H9 (cell line): ENCODE data around the gene RAD50. TPM values are rescaled to one million over a fixed set of nuclear protein-coding genes. Genes with fewer than 3 reads are reported as not detected.

Experiments
- DNase-seq: peaks from one replicate; pipeline ENCODE4 v3.0.0-alpha.2; 2017
- H2AFZ ChIP-seq: one replicate; pipeline ENCODE4 v1.6.1; 2013; ENCODE audit warnings: mild to moderate bottlenecking, low read length, control low read depth, moderate library complexity
- H2AK5ac ChIP-seq: 2 replicates; pipeline ENCODE4 v1.6.1; 2013; ENCODE audit warnings: low read length, control low read depth, mixed read lengths; ENCODE audit not compliant: insufficient read length
- H2BK120ac ChIP-seq: one replicate; pipeline ENCODE4 v1.6.1; 2013; ENCODE audit warnings: low read depth, mild to moderate bottlenecking, low read length, control low read depth, inconsistent platforms; ENCODE audit not compliant: poor library complexity, severe bottlenecking
- H2BK12ac ChIP-seq: 2 replicates; pipeline ENCODE4 v1.6.1; 2013; ENCODE audit warnings: low read length, control low read depth, mixed read lengths, low read depth; ENCODE audit not compliant: insufficient read length
- H2BK15ac ChIP-seq: 2 replicates; pipeline ENCODE4 v1.6.1; 2013; ENCODE audit warnings: low read depth, low read length, control low read depth
- H2BK20ac ChIP-seq: one replicate; pipeline ENCODE4 v1.6.1; 2013; ENCODE audit warnings: low read depth, mild to moderate bottlenecking, low read length, control low read depth, inconsistent platforms; ENCODE audit not compliant: poor library complexity, severe bottlenecking
- H2BK5ac ChIP-seq: 2 replicates; pipeline ENCODE4 v1.6.1; 2013; ENCODE audit warnings: low read length, control low read depth, mixed read lengths; ENCODE audit not compliant: insufficient read length
- H3K14ac ChIP-seq: 2 replicates; pipeline ENCODE4 v1.6.1; 2013; ENCODE audit warnings: low read length, control low read depth; ENCODE audit not compliant: insufficient read depth
- H3K18ac ChIP-seq: 2 replicates; pipeline ENCODE4 v1.6.1; 2013; ENCODE audit warnings: low read depth, mild to moderate bottlenecking, mixed read lengths, low read length, control low read depth; ENCODE audit not compliant: insufficient read length
- H3K23ac ChIP-seq: 2 replicates; pipeline ENCODE4 v1.6.1; 2013; ENCODE audit warnings: low read length, control low read depth, mixed read lengths, low read depth; ENCODE audit not compliant: insufficient read length
- H3K23me2 ChIP-seq: 2 replicates; pipeline ENCODE4 v1.6.1; 2013; ENCODE audit warnings: low read depth, mild to moderate bottlenecking, mixed read lengths, low read length, control low read depth; ENCODE audit not compliant: insufficient read length, poor library complexity, severe bottlenecking
- H3K27ac ChIP-seq: 2 replicates; pipeline ENCODE4 v1.5.1; 2013; ENCODE audit warnings: low read length, control low read depth, mixed read lengths, low read depth; ENCODE audit not compliant: insufficient read length
- H3K27me3 ChIP-seq: 2 replicates; pipeline ENCODE4 v1.6.1; 2013; ENCODE audit warnings: low read length, control low read depth, inconsistent platforms; ENCODE audit not compliant: insufficient read depth
- H3K4ac ChIP-seq: 2 replicates; pipeline ENCODE4 v1.6.1; 2013; ENCODE audit warnings: low read depth, mild to moderate bottlenecking, control low read depth, inconsistent platforms, low read length, moderate library complexity
- H3K4me1 ChIP-seq: 2 replicates; pipeline ENCODE4 v1.6.1; 2013; ENCODE audit warnings: low read length, control low read depth, inconsistent platforms; ENCODE audit not compliant: insufficient read depth
- H3K4me2 ChIP-seq: 2 replicates; pipeline ENCODE4 v1.6.1; 2013; ENCODE audit warnings: low read length, control low read depth, mixed read lengths; ENCODE audit not compliant: insufficient read length, insufficient read depth
- H3K56ac ChIP-seq: 2 replicates; pipeline ENCODE4 v1.6.1; 2013; ENCODE audit warnings: low read depth, mild to moderate bottlenecking, mixed read lengths, low read length, control low read depth; ENCODE audit not compliant: insufficient read length
- H3K79me1 ChIP-seq: 2 replicates; pipeline ENCODE4 v1.6.1; 2013; ENCODE audit warnings: low read depth, mild to moderate bottlenecking, moderate library complexity, low read length, control low read depth, inconsistent platforms; ENCODE audit not compliant: insufficient read depth, poor library complexity, severe bottlenecking
- H3K79me2 ChIP-seq: 2 replicates; pipeline ENCODE4 v1.6.1; 2013; ENCODE audit warnings: low read length, control low read depth, inconsistent platforms; ENCODE audit not compliant: insufficient read depth
- H3K9ac ChIP-seq: 2 replicates; pipeline ENCODE4 v1.6.1; 2013; ENCODE audit warnings: low read length, control low read depth, mixed read lengths; ENCODE audit not compliant: insufficient read length; ENCODE audit errors: extremely low read depth
- H3K9me3 ChIP-seq: one replicate; pipeline ENCODE4 v1.6.1; 2013; ENCODE audit warnings: low read depth, low read length, inconsistent platforms; ENCODE audit not compliant: control insufficient read depth
- H3T11ph ChIP-seq: one replicate; pipeline ENCODE4 v1.6.1; 2013; ENCODE audit warnings: mild to moderate bottlenecking, low read length, control low read depth, inconsistent platforms
- H4K20me1 ChIP-seq: one replicate; pipeline ENCODE4 v1.6.1; 2013; ENCODE audit not compliant: control insufficient read depth, insufficient read length, insufficient read depth
- H4K5ac ChIP-seq: 2 replicates; pipeline ENCODE4 v1.6.1; 2013; ENCODE audit warnings: low read depth, mild to moderate bottlenecking, mixed read lengths, low read length, control low read depth; ENCODE audit not compliant: insufficient read length
- H4K8ac ChIP-seq: replicated peaks from 2 replicates; pipeline ENCODE4 v1.6.1; 2013; ENCODE audit warnings: low read length, control low read depth, mixed read lengths, low read depth; ENCODE audit not compliant: insufficient read length
- H4K91ac ChIP-seq: 2 replicates; pipeline ENCODE4 v1.6.1; 2013; ENCODE audit warnings: low read depth, mild to moderate bottlenecking, moderate library complexity, mixed read lengths, low read length, control low read depth; ENCODE audit not compliant: insufficient read length
- H3K27ac Mint-ChIP-seq, 3 experiments: 2 replicates in 2 of 3; 3 replicates in 1 of 3; pipeline ENCODE4 v1.8.0; 2020 to 2021; ENCODE audit warnings: mixed read lengths in 3 of 3, mild to moderate bottlenecking in 1 of 3, moderate library complexity in 1 of 3
- H3K27me3 Mint-ChIP-seq: 2 replicates; pipeline ENCODE4 v1.8.0; 2021; ENCODE audit warnings: low read depth, mild to moderate bottlenecking, moderate library complexity, mixed read lengths
- H3K36me3 Mint-ChIP-seq, 3 experiments: 2 replicates in 2 of 3; 3 replicates in 1 of 3; pipeline ENCODE4 v1.8.0; 2020 to 2021; ENCODE audit warnings: low read depth in 3 of 3, mixed read lengths in 3 of 3; ENCODE audit not compliant: insufficient read depth in 1 of 3
- H3K4me1 Mint-ChIP-seq, 2 experiments: 2 replicates each; pipeline ENCODE4 v1.8.0; 2020; ENCODE audit warnings: mixed read lengths in 2 of 2
- H3K4me3 Mint-ChIP-seq, 2 experiments: 2 replicates in 1 of 2; 3 replicates in 1 of 2; pipeline ENCODE4 v1.8.0; 2020 to 2021; ENCODE audit warnings: mild to moderate bottlenecking in 2 of 2, mixed read lengths in 2 of 2, moderate library complexity in 1 of 2
- H3K9me3 Mint-ChIP-seq, 2 experiments: 2 replicates in 1 of 2; 3 replicates in 1 of 2; pipeline ENCODE4 v1.8.0; 2020; ENCODE audit warnings: mild to moderate bottlenecking in 2 of 2, mixed read lengths in 2 of 2, moderate library complexity in 1 of 2
- WGBS: extraction: QIAGEN DNeasy Blood & Tissue Kit; methylation state at CpG from one replicate; pipeline ENCODE4 v1.1.7; 2013; ENCODE audit warnings: missing lambda C conversion rate, low lambda C conversion rate, mixed read lengths; ENCODE audit not compliant: insufficient read length; ENCODE audit errors: extremely low coverage; 5-methylcytosine and 5-hydroxymethylcytosine counted together
- total RNA-seq: library from RNA; stranded (reverse); gene quantifications from 2 replicates; pipeline ENCODE4 v1.2.1, GENCODE V29; 2021
- TF ChIP-seq, protein P1 (sequence below): fragments of 200-600 bp; sonication (generic); conservative IDR thresholded peaks from 3 replicates; pipeline ENCODE4 v1.8.0; 2021; ENCODE audit warnings: antibody characterized with exemption, mild to moderate bottlenecking

The RAD50 gene
- total RNA-seq, 1 experiment from 2014 or later, result 46.1 TPM

DNA sequence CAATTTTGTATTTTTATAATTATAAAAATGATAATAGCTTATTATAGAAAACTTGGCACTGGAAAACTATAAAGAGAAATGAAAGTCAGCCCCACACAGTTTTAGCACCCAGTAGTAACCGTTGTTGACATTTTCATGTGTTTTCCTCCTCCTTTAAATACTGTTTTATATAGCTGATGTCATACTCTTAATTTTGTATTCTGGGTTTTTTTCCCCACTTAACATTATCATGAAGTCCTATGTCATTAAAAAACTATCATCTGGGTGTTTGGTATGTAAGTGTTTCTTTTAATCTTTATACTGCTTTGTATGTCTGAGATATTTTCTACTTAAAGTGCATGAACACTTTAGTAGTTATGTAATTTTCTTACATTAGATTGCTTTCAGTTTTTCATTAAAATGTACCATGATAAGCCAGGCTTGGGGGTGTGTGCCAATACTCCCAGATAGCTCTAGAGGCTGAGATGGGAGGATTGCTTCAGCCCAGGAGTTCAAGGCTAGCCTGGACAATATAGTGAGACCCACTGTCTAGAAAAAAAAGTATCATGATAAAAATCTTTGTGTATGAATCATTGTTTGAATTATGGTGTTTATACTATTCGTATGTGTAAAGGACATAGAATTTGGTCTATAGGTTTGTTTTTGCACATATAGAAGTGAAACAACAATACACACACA, 2.7 kb downstream of the RAD50 start:
- Histone ChIP-seq H3K23me2 (peaks cover 9% of the 10 kb centered on the region), H2BK15ac (no peak overlapping the region), H3K79me2 (0 out of 2 replicates have a peak, but pooled peaks cover 2% of the 10 kb centered on the region), H3K9me3 (peaks cover 2% of the 10 kb centered on the region), H2BK5ac (no peak overlapping the region), H3K4ac (no peak overlapping the region), H4K5ac (no peak overlapping the region), H3K56ac (no peak overlapping the region), H3K23ac (no peak overlapping the region), H2AK5ac (no peak overlapping the region), H2BK20ac (no peak overlapping the region), H3K14ac (no peak overlapping the region), H3T11ph (no peak overlapping the region), H2BK120ac (no peak overlapping the region), H3K4me2 (no peak overlapping the region), H2AFZ (no peak overlapping the region), H3K79me1 (peaks cover 3% of the 10 kb centered on the region), H3K4me1 (no peaks in the 10 kb centered on the region), H2BK12ac (no peak overlapping the region), H4K20me1 (no peaks in the 10 kb centered on the region), H3K9ac (no peak overlapping the region), H4K8ac (no peak overlapping the region), H3K27me3 (no peaks in the 10 kb centered on the region), H4K91ac (no peak overlapping the region), H3K27ac (no peak overlapping the region), H3K18ac (no peak overlapping the region)
- no peak overlapping the region for H3K4me3 Mint-ChIP-seq
- H3K27me3 Mint-ChIP-seq, result peaks cover 2% of the 10 kb centered on the region; the same call in 1 of the 2 replicates
- no peak for DNase-seq
- no peak overlapping the region for H3K27ac Mint-ChIP-seq
- H3K9me3 Mint-ChIP-seq, result no peaks in the 10 kb centered on the region; a peak in 1 of 5 replicates
- H3K4me1 Mint-ChIP-seq, result peaks cover 12 to 16% of the 10 kb centered on the region in 2 experiments
- peaks cover 0 to 5% (median 0%) of the 10 kb centered on the region in 3 experiments; a peak in 3 of 7 replicates for H3K36me3 Mint-ChIP-seq
- WGBS, result no CpG with 5 or more reads among the region's 2 CpGs
- TF ChIP-seq, protein P1, sequence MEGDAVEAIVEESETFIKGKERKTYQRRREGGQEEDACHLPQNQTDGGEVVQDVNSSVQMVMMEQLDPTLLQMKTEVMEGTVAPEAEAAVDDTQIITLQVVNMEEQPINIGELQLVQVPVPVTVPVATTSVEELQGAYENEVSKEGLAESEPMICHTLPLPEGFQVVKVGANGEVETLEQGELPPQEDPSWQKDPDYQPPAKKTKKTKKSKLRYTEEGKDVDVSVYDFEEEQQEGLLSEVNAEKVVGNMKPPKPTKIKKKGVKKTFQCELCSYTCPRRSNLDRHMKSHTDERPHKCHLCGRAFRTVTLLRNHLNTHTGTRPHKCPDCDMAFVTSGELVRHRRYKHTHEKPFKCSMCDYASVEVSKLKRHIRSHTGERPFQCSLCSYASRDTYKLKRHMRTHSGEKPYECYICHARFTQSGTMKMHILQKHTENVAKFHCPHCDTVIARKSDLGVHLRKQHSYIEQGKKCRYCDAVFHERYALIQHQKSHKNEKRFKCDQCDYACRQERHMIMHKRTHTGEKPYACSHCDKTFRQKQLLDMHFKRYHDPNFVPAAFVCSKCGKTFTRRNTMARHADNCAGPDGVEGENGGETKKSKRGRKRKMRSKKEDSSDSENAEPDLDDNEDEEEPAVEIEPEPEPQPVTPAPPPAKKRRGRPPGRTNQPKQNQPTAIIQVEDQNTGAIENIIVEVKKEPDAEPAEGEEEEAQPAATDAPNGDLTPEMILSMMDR, result no peak
